ENCODE results near the gene FOXP1. TPM values are rescaled to one million over a fixed set of nuclear protein-coding genes. Genes with fewer than 3 reads are reported as not detected.
A peak's percentile ranks its signal among the peaks of the same experiment; 100 is the strongest.
"Not testable (repeated sequence)": the region's sequence is repeated elsewhere in the genome, so short reads cannot be mapped to it uniquely, and the experiment has no call there.

Gene FOXP1
- total RNA-seq, 2 donors from 2014 or later: 42.1 to 50.0 TPM

GRCh38 chr3:70982700-70983140, 600.8 kb downstream of the FOXP1 start:
- intact Hi-C loops (cut with DNase I): no loop called here
- ATAC-seq (peak; percentile 51 to 85), DNase-seq (peak; percentile 39)

- intact Hi-C loops (cut with DNase I): no loop called here
- ATAC-seq: peak in 1 of 2 donors; percentile 8
- no peak for DNase-seq
Observed at GRCh38 chr3:70982284-70982683, 601.2 kb downstream of the FOXP1 start.

- no peak for DNase-seq
- peak in 1 of 2 donors; percentile 35 for ATAC-seq
- intact Hi-C loops (cut with DNase I): no loop called here
Observed at GRCh38 chr3:70981231-70981880, 602.2 kb downstream of the FOXP1 start.

GRCh38 chr3:70980646-70981170, 602.8 kb downstream of the FOXP1 start:
- intact Hi-C loops (cut with DNase I): no loop called here
- ATAC-seq (no peak), DNase-seq (no peak)

GRCh38 chr3:70979983-70980645, 603.4 kb downstream of the FOXP1 start:
- no peak for ATAC-seq
- intact Hi-C loops (cut with DNase I): no loop called here
- no peak for DNase-seq

- intact Hi-C loops (cut with DNase I): no loop called here
Observed at GRCh38 chr3:70977712-70978111, 605.8 kb downstream of the FOXP1 start.

GRCh38 chr3:70975981-70976380, 607.5 kb downstream of the FOXP1 start:
- intact Hi-C loops (cut with DNase I); ATAC-seq; DNase-seq: not testable (repeated sequence)

More at GRCh38 chr3:70977712-70978111, 605.8 kb downstream of the FOXP1 start:
- DNase-seq: no peak
- no peak for ATAC-seq

- intact Hi-C loops (cut with DNase I): no loop called here
- ATAC-seq: no peak
- DNase-seq: no peak
Observed at GRCh38 chr3:70974747-70975146, 608.8 kb downstream of the FOXP1 start.

- intact Hi-C loops (cut with DNase I): no loop called here
- DNase-seq (no peak), ATAC-seq (no peak)
Observed at GRCh38 chr3:70973558-70973957, 610.0 kb downstream of the FOXP1 start.

GRCh38 chr3:70972855-70973254, 610.7 kb downstream of the FOXP1 start:
- no peak for DNase-seq
- intact Hi-C loops (cut with DNase I): no loop called here
- ATAC-seq: no peak

GRCh38 chr3:70970952-70971351, 612.6 kb downstream of the FOXP1 start:
- DNase-seq: no peak
- no peak for ATAC-seq

GRCh38 chr3:70970171-70970570, 613.4 kb downstream of the FOXP1 start:
- ATAC-seq (no peak), DNase-seq (no peak)
- intact Hi-C loops (cut with DNase I): no loop called here

More at GRCh38 chr3:70970952-70971351, 612.6 kb downstream of the FOXP1 start:
- intact Hi-C loops (cut with DNase I): no loop called here

- intact Hi-C loops (cut with DNase I): loop anchor here in 1 of 2 donors (10.0 kb wide), 1 partner anchor 249 kb away; no protein-coding TSS in a partner anchor
- ATAC-seq (no peak), DNase-seq (no peak)
Observed at GRCh38 chr3:70963431-70964275, 619.9 kb downstream of the FOXP1 start.

GRCh38 chr3:70959506-70960291, 623.8 kb downstream of the FOXP1 start:
- ATAC-seq (no peak), DNase-seq (no peak)
- intact Hi-C loops (cut with DNase I): loop anchor here in 1 of 2 donors (10.0 kb wide), 1 partner anchor 245 kb away; no protein-coding TSS in a partner anchor

GRCh38 chr3:70952033-70952747, 631.3 kb downstream of the FOXP1 start:
- no peak for ATAC-seq
- intact Hi-C loops (cut with DNase I): no loop called here
- DNase-seq: no peak

GRCh38 chr3:70951316-70951715, 632.2 kb downstream of the FOXP1 start:
- intact Hi-C loops (cut with DNase I): no loop called here
- no peak for DNase-seq
- ATAC-seq: no peak

GRCh38 chr3:70947579-70947978, 635.9 kb downstream of the FOXP1 start:
- DNase-seq (no peak), ATAC-seq (peak in 1 of 2 donors; percentile 67)
- intact Hi-C loops (cut with DNase I): no loop called here

- ATAC-seq: no peak
Observed at GRCh38 chr3:70943886-70944285, 639.6 kb downstream of the FOXP1 start.

More at GRCh38 chr3:70943886-70944285, 639.6 kb downstream of the FOXP1 start:
- intact Hi-C loops (cut with DNase I): no loop called here
- DNase-seq: no peak

All from left cardiac atrium (tissue), 4 donors.